ENCODE results near the gene TSC1.

GRCh38 chr9:132869266-132869665 is 75.2 kb downstream of the TSC1 start:
- TF ChIP-seq CTCF (conservative IDR thresholded peaks at IDR 0.05; ENCODE audit: low read depth, low read length) = no peak
- no peak for TF ChIP-seq EZH2 (IDR thresholded peaks at IDR 0.05; ENCODE audit: low read length, unreplicated experiment)
- no peak for TF ChIP-seq EZH2phosphoT487 (IDR thresholded peaks at IDR 0.05; ENCODE audit: borderline replicate concordance, low read length)

Measured in PC-3 (cell line).